HCT116 (cell line): ENCODE measurements around the gene GARIN5A. TPM values are rescaled to one million over a fixed set of nuclear protein-coding genes. Genes with fewer than 3 reads are reported as not detected.

Source experiments
- ATAC-seq: fragments of 200-7000 bp; cut with Tn5 transposase; 2 replicates; pipeline ENCODE4 v1.9.1; 2020; ENCODE audit warnings: mild to moderate bottlenecking, moderate library complexity
- BruUV-seq: library from RNA; stranded (reverse); fragments of 400-500 nt; replicated peaks from 2 replicates; lab custom pipeline; 2021; lab: Mats Ljungman, UMichigan
- CTCF ChIA-PET: fragments of 300-600 bp; sonication (Branson Sonifier 250); formaldehyde crosslinking; loops from one replicate; lab custom pipeline; 2021; ENCODE audit warnings: antibody characterized with exemption; lab: Charles Lee
- POLR2A ChIA-PET: fragments of 300-600, 350-600 bp; sonication (Branson Sonifier 250); formaldehyde crosslinking; loops from one replicate; lab custom pipeline; 2021; ENCODE audit warnings: antibody characterized with exemption; lab: Charles Lee
- RAD21 ChIA-PET, 2 experiments: fragments of 300-600 bp; sonication (Branson Sonifier 250); formaldehyde crosslinking; loops; one replicate each; lab custom pipeline; 2023; ENCODE audit warnings: low total read pairs in 2 of 2; ENCODE audit not compliant: uncharacterized antibody in 2 of 2, unreplicated experiment in 2 of 2, low non-redundant PET in 1 of 2; lab: Charles Lee
- DNase-seq: peaks from one replicate; pipeline ENCODE4 v3.0.0-alpha.2; 2010; ENCODE audit warnings: low read depth, low spot score
- H2AFZ ChIP-seq: fragments of 200-600 bp; shearing (Covaris generic), sonication (generic); 2 replicates; pipeline ENCODE4 v1.6.1; 2017; ENCODE audit warnings: low read depth, mixed run types, mixed read lengths, antibody characterized with exemption, low read length; ENCODE audit not compliant: poor library complexity, severe bottlenecking
- H3K27ac ChIP-seq: 2 replicates; pipeline ENCODE4 v1.5.1; 2012; ENCODE audit warnings: low read depth, low read length
- H3K27me3 ChIP-seq: fragments of 200-600 bp; sonication (generic); 2 replicates; pipeline ENCODE4 v1.6.1; 2016; ENCODE audit warnings: mixed run types, low read length, mixed read lengths; ENCODE audit not compliant: insufficient read depth
- H3K36me3 ChIP-seq, 2 experiments: fragments of 200-500 bp in 1 of 2; fragments of 200-600 bp in 1 of 2; sonication (Bioruptor generic) in 1 of 2; sonication (generic) in 1 of 2; 2 replicates each; pipeline versions ENCODE4 v1.5.1 to v1.6.1; 2014 to 2016; ENCODE audit warnings: low read length in 2 of 2, inconsistent platforms in 1 of 2, mixed read lengths in 1 of 2, mixed run types in 1 of 2; ENCODE audit not compliant: insufficient read depth in 2 of 2, control insufficient read depth in 1 of 2
- H3K4me1 ChIP-seq, 2 experiments: fragments of 200-600 bp in 1 of 2; sonication (generic) in 1 of 2; 2 replicates each; pipeline versions ENCODE4 v1.5.1 to v1.6.1; 2012 to 2017; ENCODE audit warnings: low read length in 2 of 2, inconsistent platforms in 1 of 2, mild to moderate bottlenecking in 1 of 2, mixed read lengths in 1 of 2, mixed run types in 1 of 2, moderate library complexity in 1 of 2; ENCODE audit not compliant: insufficient read depth in 2 of 2, control insufficient read depth in 1 of 2
- H3K4me2 ChIP-seq: fragments of 200-600 bp; sonication (generic); 2 replicates; pipeline ENCODE4 v1.6.1; 2017; ENCODE audit warnings: mixed run types, low read length, mixed read lengths
- H3K4me3 ChIP-seq, 2 experiments: fragments of 200-600 bp in 1 of 2; sonication (generic) in 1 of 2; replicated peaks in 1 of 2; 2 replicates each; pipeline ENCODE4 v1.5.1; 2011 to 2016; ENCODE audit warnings: low read length in 2 of 2, control low read depth in 1 of 2, low read depth in 1 of 2, mild to moderate bottlenecking in 1 of 2, mixed read lengths in 1 of 2, mixed run types in 1 of 2
- H3K79me2 ChIP-seq: fragments of 200-600 bp; sonication (generic); 2 replicates; pipeline ENCODE4 v1.6.1; 2017; ENCODE audit warnings: mild to moderate bottlenecking, mixed run types, low read length, moderate library complexity, mixed read lengths; ENCODE audit not compliant: insufficient read depth
- H3K9ac ChIP-seq: fragments of 200-600 bp; sonication (generic); 2 replicates; pipeline ENCODE4 v1.6.1; 2016; ENCODE audit warnings: low read length, mixed read lengths
- H3K9me2 ChIP-seq: fragments of 200-600 bp; sonication (generic), shearing (Covaris generic); 2 replicates; pipeline ENCODE4 v1.6.1; 2017; ENCODE audit warnings: mixed run types, mild to moderate bottlenecking, moderate library complexity; ENCODE audit not compliant: insufficient read depth
- H3K9me3 ChIP-seq, 2 experiments: fragments of 200-500 bp in 1 of 2; fragments of 200-600 bp in 1 of 2; sonication (Bioruptor generic) in 1 of 2; sonication (generic) in 1 of 2; 2 replicates each; pipeline ENCODE4 v1.6.1; 2014 to 2017; ENCODE audit warnings: low read length in 2 of 2, mixed read lengths in 2 of 2, inconsistent platforms in 1 of 2, low read depth in 1 of 2, mild to moderate bottlenecking in 1 of 2, mixed run types in 1 of 2, moderate library complexity in 1 of 2; ENCODE audit not compliant: control insufficient read depth in 1 of 2, insufficient read depth in 1 of 2
- H4K20me1 ChIP-seq: fragments of 200-600 bp; sonication (generic), shearing (Covaris generic); 2 replicates; pipeline ENCODE4 v1.6.1; 2017; ENCODE audit warnings: mixed run types, mild to moderate bottlenecking, moderate library complexity; ENCODE audit not compliant: insufficient read depth
- CBX3 ChIP-seq: IDR thresholded peaks from 2 replicates; pipeline ENCODE4 v1.6.1; 2012; ENCODE audit warnings: low read depth
- CTCF ChIP-seq, 3 experiments: fragments of 200-600 bp in 1 of 3; sonication (generic) in 1 of 3; IDR thresholded peaks in 2 of 3; conservative IDR thresholded peaks in 1 of 3; 2 replicates each; pipeline ENCODE4 v1.5.1; 2012 to 2017; ENCODE audit warnings: low read depth in 2 of 3, low read length in 2 of 3, antibody characterized with exemption in 1 of 3, borderline replicate concordance in 1 of 3, control low read depth in 1 of 3, mild to moderate bottlenecking in 1 of 3, mixed read lengths in 1 of 3, mixed run types in 1 of 3, moderate library complexity in 1 of 3; ENCODE audit not compliant: insufficient read depth in 1 of 3
- EZH2 ChIP-seq: fragments of 200-600 bp; sonication (generic); IDR thresholded peaks from 2 replicates; pipeline ENCODE4 v1.6.1; 2017; ENCODE audit warnings: antibody characterized with exemption, mixed run types
- MAX ChIP-seq: IDR thresholded peaks from 2 replicates; pipeline ENCODE4 v1.6.1; 2012
- intact Hi-C: fragments of 100-400 bp; cut with micrococcal nuclease; formaldehyde crosslinking; loops from 2 replicates; pipeline ENCODE4 v1.10.0; 2022
- total RNA-seq: library from RNA; stranded (reverse); gene quantifications from one replicate; pipeline ENCODE4 v1.2.1, GENCODE V29; 2021; ENCODE audit not compliant: unreplicated experiment

GARIN5A gene
- total RNA-seq, 1 experiment from 2014 or later = 12.2 TPM

- no peaks in the 10 kb centered on the region for H3K9me3 ChIP-seq
- BruUV-seq = no TSS peak
- H3K9me2 ChIP-seq = no peaks in the 10 kb centered on the region
- POLR2A ChIA-PET = no interaction called here
- H3K9ac ChIP-seq = no peak overlapping the region
- CTCF ChIA-PET = no interaction called here
- TF ChIP-seq EZH2 (no peak), CBX3 (no peak), CTCF (IDR thresholded peaks at IDR 0.05 in 2 of 3, conservative IDR thresholded peaks at IDR 0.05 in 1 of 3; ENCODE audit: borderline replicate concordance in 1 of 3, insufficient read depth in 1 of 3, low read depth in 2 of 3, low read length in 2 of 3) (peak in 2 of 3 experiments; percentile 49 to 52; a peak in 4 of 6 replicates)
- DNase-seq (no peak), ATAC-seq (peak; percentile 64)
- no peak overlapping the region for H3K4me3 ChIP-seq
- no peak overlapping the region for H2AFZ ChIP-seq
- no peaks in the 10 kb centered on the region for H3K27me3 ChIP-seq
- intact Hi-C loops = no loop called here
- H4K20me1 ChIP-seq = no peaks in the 10 kb centered on the region
- no peaks in the 10 kb centered on the region for H3K4me1 ChIP-seq
- H3K36me3 ChIP-seq = no peaks in the 10 kb centered on the region
- H3K27ac ChIP-seq = no peak overlapping the region; the same call in 1 of the 2 replicates
- RAD21 ChIA-PET = no interaction called here
- no peak overlapping the region for H3K4me2 ChIP-seq
- no peaks in the 10 kb centered on the region for H3K79me2 ChIP-seq
Measured at GRCh38 chr19:50518091-50519005, 41.7 kb upstream of the GARIN5A start.

- Histone ChIP-seq H3K9ac (no peak overlapping the region), H4K20me1 (no peaks in the 10 kb centered on the region), H3K36me3 (no peaks in the 10 kb centered on the region), H3K27ac (no peak overlapping the region), H3K9me2 (no peaks in the 10 kb centered on the region), H3K4me3 (no peak overlapping the region), H3K27me3 (no peaks in the 10 kb centered on the region), H3K4me2 (no peak overlapping the region), H3K4me1 (no peaks in the 10 kb centered on the region), H3K79me2 (no peaks in the 10 kb centered on the region), H3K9me3 (no peaks in the 10 kb centered on the region), H2AFZ (no peak overlapping the region)
- ChIA-PET POLR2A (no interaction called here), RAD21 (no interaction called here), CTCF (no interaction called here)
- no peak for TF ChIP-seq MAX
- DNase-seq = no peak
- no peak for ATAC-seq
- intact Hi-C loops = no loop called here
- no TSS peak for BruUV-seq
Measured at GRCh38 chr19:50517704-50518075, 41.0 kb upstream of the GARIN5A start.
